ENCODE measurements around the gene STK39. TPM values are rescaled to one million over a fixed set of nuclear protein-coding genes. Genes with fewer than 3 reads are reported as not detected.
A peak's percentile ranks its signal among the peaks of the same experiment; 100 is the strongest.

STK39 gene
- total RNA-seq, 1 experiment from 2014 or later, result 18.3 TPM

DNA sequence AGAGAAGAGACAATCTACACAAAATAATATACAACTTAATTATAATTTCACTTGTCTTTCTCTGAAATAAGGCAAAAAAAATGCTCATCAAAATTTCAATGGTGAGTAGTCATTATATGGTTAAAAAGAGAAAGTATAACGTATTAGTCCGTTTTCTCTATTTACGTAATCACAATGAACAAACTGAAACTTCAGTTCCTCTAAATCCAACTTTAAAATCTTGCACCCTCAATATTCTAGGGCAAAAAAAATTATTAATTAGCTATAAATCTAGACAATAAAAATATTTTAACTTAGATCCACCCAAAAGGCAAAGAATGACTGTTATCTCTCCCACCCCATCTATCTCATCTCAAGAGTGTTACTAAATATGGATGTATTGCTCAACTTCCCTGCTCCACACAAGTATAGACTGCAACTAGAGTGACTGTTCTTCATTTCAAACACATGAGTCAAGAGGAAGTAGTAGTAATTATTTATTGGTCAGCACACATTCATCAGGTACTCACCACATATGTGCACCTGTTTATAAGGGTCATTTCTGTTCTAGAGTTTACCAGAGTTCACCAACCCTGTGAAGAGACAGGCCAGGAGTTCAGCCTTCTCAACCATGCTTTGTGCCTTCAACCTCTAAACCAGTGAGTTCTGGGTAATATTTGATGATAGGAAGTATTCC lies 36.4 kb downstream of the STK39 start:
- Histone ChIP-seq H3K27ac (peak overlapping the region; percentile 51), H3K27me3 (replicated peaks) (no peaks in the 10 kb centered on the region), H3K4me3 (peak overlapping the region; percentile 10), H3K36me3 (0 out of 2 replicates have a peak, but pooled peaks cover 3% of the 10 kb centered on the region), H3K4me1 (replicated peaks) (peaks cover 23% of the 10 kb centered on the region), H3K9me3 (replicated peaks) (no peaks in the 10 kb centered on the region)
- peak in 1 of 2 experiments; percentile 58 for DNase-seq (ENCODE audit: low read depth in 1 of 2, low spot score in 2 of 2)

DNA sequence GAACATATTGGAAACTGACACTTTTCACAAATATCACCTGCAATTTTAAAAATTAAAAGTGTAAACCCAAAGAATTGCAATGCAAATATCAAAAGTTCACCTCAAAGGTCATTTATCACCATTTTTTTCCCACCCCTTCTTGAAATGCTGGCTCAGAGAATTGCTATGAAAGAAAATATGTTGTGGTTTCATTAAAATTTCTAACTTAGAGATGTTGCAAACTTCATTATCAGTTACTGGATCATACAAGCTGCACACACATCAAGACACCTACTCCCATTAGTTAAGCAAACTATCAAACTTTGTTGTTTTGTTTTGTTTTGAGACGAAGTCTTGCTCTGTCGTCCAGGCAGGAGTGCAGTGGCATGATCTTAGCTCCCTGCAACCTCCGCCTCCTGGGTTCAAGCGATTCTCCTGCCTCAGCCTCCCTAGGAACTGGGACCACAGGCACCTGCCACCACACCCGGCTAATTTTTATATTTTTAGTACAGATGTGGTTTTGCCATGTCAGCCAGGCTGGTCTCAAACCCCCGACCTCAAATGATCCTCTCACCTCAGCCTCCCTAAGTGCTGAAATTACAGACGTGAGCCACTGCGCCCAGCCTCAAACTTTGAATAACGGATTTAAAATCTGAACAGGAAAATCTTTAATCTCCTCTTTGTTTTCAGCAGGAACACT lies 37.0 kb downstream of the STK39 start:
- H3K4me3 ChIP-seq, result peak overlapping the region; percentile 10
- H3K27ac ChIP-seq, result peak overlapping the region; percentile 51
- no peaks in the 10 kb centered on the region for H3K9me3 ChIP-seq (replicated peaks)
- H3K36me3 ChIP-seq, result 0 out of 2 replicates have a peak, but pooled peaks cover 3% of the 10 kb centered on the region
- no peak for DNase-seq (ENCODE audit: low read depth in 1 of 2, low spot score in 2 of 2)
- peaks cover 20% of the 10 kb centered on the region for H3K4me1 ChIP-seq (replicated peaks)
- no peaks in the 10 kb centered on the region for H3K27me3 ChIP-seq (replicated peaks)

GRCh38 chr2:168208652-168209051 lies 38.7 kb downstream of the STK39 start:
- no peak for DNase-seq (ENCODE audit: low read depth in 1 of 2, low spot score in 2 of 2)
- Histone ChIP-seq H3K36me3 (0 out of 2 replicates have a peak, but pooled peaks cover 3% of the 10 kb centered on the region), H3K4me3 (no peak overlapping the region), H3K27ac (no peak overlapping the region), H3K9me3 (replicated peaks) (no peaks in the 10 kb centered on the region), H3K4me1 (replicated peaks) (peaks cover 20% of the 10 kb centered on the region), H3K27me3 (replicated peaks) (no peaks in the 10 kb centered on the region)

DNA sequence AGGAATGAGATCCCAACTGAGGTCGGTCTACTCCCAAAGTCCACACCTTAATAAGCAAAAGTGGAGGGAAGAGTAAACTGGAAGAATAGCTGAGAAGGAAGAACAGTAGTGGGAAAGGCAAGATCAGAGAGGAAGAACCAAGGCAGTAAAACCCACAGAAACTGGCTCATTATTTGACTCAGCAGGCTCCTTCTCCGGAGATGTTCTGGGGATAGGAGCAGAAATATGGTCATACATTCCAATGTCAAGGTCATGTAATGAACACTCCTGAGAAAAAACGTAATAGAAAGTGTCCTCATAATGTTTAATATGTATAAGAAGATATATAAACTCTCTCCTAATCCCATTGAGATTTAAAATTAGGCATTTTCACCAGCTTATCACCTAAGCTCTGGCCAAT lies 39.5 kb downstream of the STK39 start:
- no peak overlapping the region for H3K4me3 ChIP-seq
- no peak for DNase-seq (ENCODE audit: low read depth in 1 of 2, low spot score in 2 of 2)
- no peaks in the 10 kb centered on the region for H3K9me3 ChIP-seq (replicated peaks)
- H3K4me1 ChIP-seq (replicated peaks), result peaks cover 20% of the 10 kb centered on the region
- no peak overlapping the region for H3K27ac ChIP-seq
- H3K27me3 ChIP-seq (replicated peaks), result no peaks in the 10 kb centered on the region
- 0 out of 2 replicates have a peak, but pooled peaks cover 3% of the 10 kb centered on the region for H3K36me3 ChIP-seq

DNA sequence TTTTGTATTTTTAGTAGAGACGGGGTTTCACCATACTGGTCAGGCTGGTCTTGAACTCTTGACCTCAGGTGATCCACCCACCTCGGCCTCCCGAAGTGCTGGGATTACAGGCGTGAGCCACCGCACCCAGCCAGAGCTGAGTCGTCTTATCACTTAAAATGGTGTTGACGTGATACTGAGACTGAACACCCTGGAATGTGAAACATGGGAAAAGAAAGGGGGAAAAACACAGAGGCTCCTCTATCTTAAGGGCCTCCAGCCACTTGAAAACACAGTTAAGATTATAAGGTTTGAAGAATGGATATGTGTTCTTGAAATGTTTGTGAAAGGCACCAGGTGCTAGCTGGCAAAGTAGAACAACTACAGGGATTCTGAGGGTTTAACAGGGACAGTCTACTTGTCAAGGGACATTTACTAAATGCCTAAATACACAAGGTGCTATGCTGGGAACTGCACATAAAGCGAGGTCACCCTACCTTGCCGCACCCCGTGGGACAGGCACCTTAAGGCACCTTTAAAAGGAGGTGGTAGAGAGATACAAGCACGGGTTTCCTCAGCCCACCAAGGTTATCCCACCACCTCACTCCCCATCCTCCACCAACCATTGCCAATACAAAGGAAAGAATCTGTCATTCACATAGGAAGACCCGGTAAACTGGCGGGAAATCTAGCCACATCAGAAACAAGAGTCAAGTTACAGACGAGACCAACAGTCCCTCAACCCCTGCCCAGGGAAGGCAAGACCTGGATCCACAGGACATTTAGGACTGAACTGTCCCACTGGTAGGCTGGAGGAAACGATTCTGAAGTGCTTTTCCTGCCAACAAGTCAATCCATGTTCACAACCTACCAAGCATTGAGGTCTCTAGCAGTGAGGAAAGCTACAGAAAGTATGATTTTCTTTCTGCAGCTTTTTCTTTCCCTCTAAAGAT lies 43.4 kb downstream of the STK39 start:
- Histone ChIP-seq H3K27me3 (replicated peaks) (no peaks in the 10 kb centered on the region), H3K36me3 (no peaks in the 10 kb centered on the region), H3K9me3 (replicated peaks) (no peaks in the 10 kb centered on the region), H3K4me3 (no peak overlapping the region), H3K4me1 (replicated peaks) (no peaks in the 10 kb centered on the region), H3K27ac (no peak overlapping the region)
- DNase-seq (ENCODE audit: low read depth in 1 of 2, low spot score in 2 of 2), result no peak

- no peak for DNase-seq (ENCODE audit: low read depth in 1 of 2, low spot score in 2 of 2)
- Histone ChIP-seq H3K36me3 (no peaks in the 10 kb centered on the region), H3K9me3 (replicated peaks) (no peaks in the 10 kb centered on the region), H3K4me3 (no peak overlapping the region), H3K27me3 (replicated peaks) (no peaks in the 10 kb centered on the region), H3K4me1 (replicated peaks) (no peaks in the 10 kb centered on the region), H3K27ac (no peak overlapping the region)
Measured at GRCh38 chr2:168201584-168202116, 45.7 kb downstream of the STK39 start.

- Histone ChIP-seq H3K4me3 (no peak overlapping the region), H3K27ac (no peak overlapping the region), H3K4me1 (replicated peaks) (no peaks in the 10 kb centered on the region), H3K9me3 (replicated peaks) (no peaks in the 10 kb centered on the region), H3K27me3 (replicated peaks) (no peaks in the 10 kb centered on the region), H3K36me3 (no peaks in the 10 kb centered on the region)
- DNase-seq (ENCODE audit: low read depth in 1 of 2, low spot score in 2 of 2), result no peak
Measured at GRCh38 chr2:168200930-168201583, 46.3 kb downstream of the STK39 start.

DNA sequence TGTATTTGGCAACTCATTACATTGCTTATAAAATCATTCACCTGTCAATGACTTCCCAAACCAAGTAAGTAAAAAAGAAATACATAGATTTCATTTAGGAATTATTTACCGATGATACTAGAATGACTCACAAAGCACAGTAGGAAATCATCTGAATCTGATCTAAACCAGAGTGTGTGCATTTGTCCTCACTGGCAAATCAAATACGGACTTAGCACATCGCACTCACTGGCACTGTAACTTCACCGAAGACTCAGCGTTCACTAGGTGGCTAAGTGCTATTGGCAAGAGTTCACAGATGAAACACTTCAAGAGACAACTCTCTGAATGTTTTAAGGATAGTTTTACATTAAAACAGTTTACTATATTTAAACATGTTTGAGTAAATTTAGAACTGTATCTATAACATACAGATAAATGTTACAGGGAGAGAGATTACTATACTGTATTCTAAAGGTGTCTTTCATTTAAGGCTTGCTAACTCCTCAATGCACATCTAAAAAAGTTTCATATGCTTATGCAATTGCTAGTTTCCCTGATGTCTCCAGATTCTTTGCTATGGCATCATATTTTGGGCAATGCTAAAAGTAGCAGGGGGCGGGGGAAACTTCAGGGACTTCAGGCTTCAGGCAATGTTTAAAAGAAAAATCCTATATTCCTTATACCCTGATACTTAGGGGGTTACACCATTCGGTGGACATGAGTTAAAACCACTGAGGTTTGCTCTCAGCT lies 48.8 kb downstream of the STK39 start:
- H3K27ac ChIP-seq, result no peak overlapping the region
- no peaks in the 10 kb centered on the region for H3K27me3 ChIP-seq (replicated peaks)
- H3K9me3 ChIP-seq (replicated peaks), result no peaks in the 10 kb centered on the region
- no peaks in the 10 kb centered on the region for H3K36me3 ChIP-seq
- no peaks in the 10 kb centered on the region for H3K4me1 ChIP-seq (replicated peaks)
- no peak overlapping the region for H3K4me3 ChIP-seq
- no peak for DNase-seq (ENCODE audit: low read depth in 1 of 2, low spot score in 2 of 2)

GRCh38 chr2:168196764-168197180 lies 50.6 kb downstream of the STK39 start:
- Histone ChIP-seq H3K27ac (no peak overlapping the region), H3K27me3 (replicated peaks) (no peaks in the 10 kb centered on the region), H3K4me3 (no peak overlapping the region), H3K9me3 (replicated peaks) (no peaks in the 10 kb centered on the region), H3K4me1 (replicated peaks) (peaks cover 5% of the 10 kb centered on the region; the same call in 1 of the 2 replicates), H3K36me3 (no peaks in the 10 kb centered on the region)
- no peak for DNase-seq (ENCODE audit: low read depth in 1 of 2, low spot score in 2 of 2)

GRCh38 chr2:168194784-168195522 lies 52.4 kb downstream of the STK39 start:
- Histone ChIP-seq H3K9me3 (replicated peaks) (no peaks in the 10 kb centered on the region), H3K4me1 (replicated peaks) (peaks cover 11% of the 10 kb centered on the region), H3K27me3 (replicated peaks) (no peaks in the 10 kb centered on the region), H3K36me3 (no peaks in the 10 kb centered on the region), H3K27ac (no peak overlapping the region), H3K4me3 (no peak overlapping the region)
- DNase-seq (ENCODE audit: low read depth in 1 of 2, low spot score in 2 of 2), result no peak

DNA sequence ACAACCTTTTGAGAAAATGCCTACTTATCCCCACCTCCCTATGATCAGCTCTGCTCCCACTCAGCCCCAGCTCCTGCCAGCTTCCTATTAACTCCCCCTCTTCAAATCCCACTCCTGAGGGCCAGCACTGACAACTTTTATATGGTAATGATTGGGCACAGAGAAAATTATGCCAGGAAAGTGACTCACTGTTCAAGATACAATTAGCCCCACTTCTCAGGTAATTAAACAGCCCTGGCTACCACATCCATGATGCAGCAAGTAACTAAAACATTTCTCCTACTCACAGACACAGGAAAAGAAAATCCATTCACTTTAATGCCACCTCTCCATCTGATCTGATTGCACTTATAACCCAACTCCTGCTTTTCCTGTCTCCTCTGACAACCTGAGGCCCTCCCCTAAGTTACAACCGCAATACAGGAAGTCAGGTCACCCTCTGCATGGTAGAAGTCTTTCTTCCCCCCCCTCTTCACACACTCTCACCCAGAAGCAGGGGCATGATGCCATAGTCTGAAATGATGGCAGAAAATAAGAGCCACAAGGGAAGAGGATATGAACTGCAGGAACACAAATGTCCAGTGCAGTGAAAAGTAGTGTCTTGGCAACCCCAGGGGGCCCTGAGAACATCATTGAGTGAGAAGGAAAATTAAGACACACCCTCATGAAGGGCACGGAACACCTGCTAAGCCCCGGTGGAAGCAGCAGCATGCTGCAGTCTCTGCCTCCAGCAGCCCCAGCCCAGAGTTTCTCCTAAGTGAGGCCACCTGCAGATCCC lies 54.4 kb downstream of the STK39 start:
- no peaks in the 10 kb centered on the region for H3K9me3 ChIP-seq (replicated peaks)
- H3K27ac ChIP-seq, result no peak overlapping the region
- no peaks in the 10 kb centered on the region for H3K27me3 ChIP-seq (replicated peaks)
- no peak for DNase-seq (ENCODE audit: low read depth in 1 of 2, low spot score in 2 of 2)
- no peaks in the 10 kb centered on the region for H3K36me3 ChIP-seq
- no peak overlapping the region for H3K4me3 ChIP-seq
- peaks cover 15% of the 10 kb centered on the region for H3K4me1 ChIP-seq (replicated peaks)

All from SJSA1 (cell line).